GM13976 (cell line): Measurements from ENCODE around the gene ENPP3.

Experiments used
- DNase-seq: peaks from one replicate; pipeline ENCODE4 v3.0.0; 2012; ENCODE audit warnings: low spot score
- in situ Hi-C: fragments of 300-500 bp; cut with MboI; formaldehyde crosslinking; loops from one replicate; pipeline ENCODE4 v1.12.0; 2022; ENCODE audit warnings: low sequenced_read_pairs, mixed read lengths, inconsistent platforms; ENCODE audit not compliant: unreplicated experiment
- TF ChIP-seq, protein P1 (sequence below): IDR thresholded peaks from 2 replicates; pipeline ENCODE4 v1.5.1; 2012; ENCODE audit warnings: borderline replicate concordance, mild to moderate bottlenecking; ENCODE audit not compliant: insufficient read depth; ENCODE audit errors: extremely low read depth, missing control alignments, control extremely low read depth

The ENPP3 gene

DNA sequence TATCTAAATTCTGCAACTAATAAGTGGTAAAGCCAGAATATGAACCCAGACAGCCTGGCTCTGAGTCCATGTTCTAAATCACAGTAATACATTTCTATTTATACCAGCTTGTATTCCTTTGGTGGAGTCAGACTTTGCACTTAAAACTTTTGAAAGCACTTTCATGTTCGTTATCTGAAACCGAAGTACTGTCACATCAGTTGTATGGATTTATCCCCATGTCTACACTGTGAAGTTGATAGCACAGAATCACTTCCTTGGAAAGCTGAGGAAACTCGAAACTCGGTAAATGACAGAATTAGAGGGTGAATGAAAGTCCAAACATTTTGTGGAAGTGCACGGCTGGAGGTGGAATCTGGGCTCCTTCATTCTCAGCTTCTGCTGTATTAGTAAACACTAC lies 102.0 kb downstream of the ENPP3 start:
- in situ Hi-C loops: no loop called here
- DNase-seq: no peak
- TF ChIP-seq, protein P1, sequence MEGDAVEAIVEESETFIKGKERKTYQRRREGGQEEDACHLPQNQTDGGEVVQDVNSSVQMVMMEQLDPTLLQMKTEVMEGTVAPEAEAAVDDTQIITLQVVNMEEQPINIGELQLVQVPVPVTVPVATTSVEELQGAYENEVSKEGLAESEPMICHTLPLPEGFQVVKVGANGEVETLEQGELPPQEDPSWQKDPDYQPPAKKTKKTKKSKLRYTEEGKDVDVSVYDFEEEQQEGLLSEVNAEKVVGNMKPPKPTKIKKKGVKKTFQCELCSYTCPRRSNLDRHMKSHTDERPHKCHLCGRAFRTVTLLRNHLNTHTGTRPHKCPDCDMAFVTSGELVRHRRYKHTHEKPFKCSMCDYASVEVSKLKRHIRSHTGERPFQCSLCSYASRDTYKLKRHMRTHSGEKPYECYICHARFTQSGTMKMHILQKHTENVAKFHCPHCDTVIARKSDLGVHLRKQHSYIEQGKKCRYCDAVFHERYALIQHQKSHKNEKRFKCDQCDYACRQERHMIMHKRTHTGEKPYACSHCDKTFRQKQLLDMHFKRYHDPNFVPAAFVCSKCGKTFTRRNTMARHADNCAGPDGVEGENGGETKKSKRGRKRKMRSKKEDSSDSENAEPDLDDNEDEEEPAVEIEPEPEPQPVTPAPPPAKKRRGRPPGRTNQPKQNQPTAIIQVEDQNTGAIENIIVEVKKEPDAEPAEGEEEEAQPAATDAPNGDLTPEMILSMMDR: no peak

DNA sequence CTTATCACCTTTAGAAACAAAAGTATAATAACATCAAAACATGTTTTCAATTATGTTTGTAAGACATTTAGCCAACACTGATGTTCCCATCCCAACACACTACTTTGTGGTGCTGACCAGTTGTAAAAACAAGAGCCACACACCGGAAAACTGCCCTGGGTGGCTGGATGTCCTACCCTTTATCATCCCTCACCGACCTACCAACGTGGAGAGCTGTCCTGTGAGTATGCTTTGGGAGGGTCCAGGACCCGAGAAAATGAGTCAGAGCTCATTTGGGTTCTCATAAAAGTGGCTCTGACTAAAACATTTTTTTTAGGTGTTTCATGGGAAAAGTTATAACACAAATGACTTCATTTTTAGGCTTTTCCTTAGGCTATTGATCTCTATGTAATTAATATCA lies 103.1 kb downstream of the ENPP3 start:
- TF ChIP-seq, protein P1: no peak

DNA sequence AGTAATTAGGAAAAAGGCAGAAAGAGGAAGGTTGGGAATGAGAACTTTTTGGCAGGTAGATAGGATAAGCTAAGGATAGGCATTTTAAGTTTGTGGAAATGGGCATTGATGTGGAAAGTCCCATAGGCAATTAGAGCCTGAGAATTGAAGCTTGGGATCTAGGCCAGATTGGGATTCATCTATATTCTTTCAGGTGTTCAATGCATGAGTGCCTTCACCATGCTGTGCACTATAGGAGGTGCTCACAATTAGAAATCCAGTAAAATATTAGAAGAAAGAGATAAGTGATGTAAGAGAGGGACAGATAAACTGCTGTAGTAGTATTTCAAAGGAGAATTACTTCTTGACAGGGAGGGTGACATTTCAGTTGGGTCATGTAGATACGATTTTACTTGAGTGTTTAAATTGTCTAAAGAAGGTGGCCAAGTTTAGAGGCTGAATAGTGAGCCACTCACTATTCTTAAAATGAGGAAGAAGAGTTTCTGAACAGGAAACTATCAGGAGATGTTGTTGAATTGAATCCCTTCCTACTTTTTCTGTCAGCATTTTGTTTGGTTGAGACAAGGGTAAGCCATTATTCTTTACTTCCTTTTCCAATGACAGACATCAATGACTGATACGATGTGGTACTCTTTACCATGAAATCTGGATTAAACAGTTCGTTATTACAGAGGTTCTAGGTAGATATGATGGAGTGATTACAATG lies 104.7 kb downstream of the ENPP3 start:
- in situ Hi-C loops: no loop called here
- TF ChIP-seq, protein P1: no peak
- DNase-seq: no peak

More for the DNA sequence above, 103.1 kb downstream of the ENPP3 start:
- DNase-seq: no peak
- in situ Hi-C loops: no loop called here

DNA sequence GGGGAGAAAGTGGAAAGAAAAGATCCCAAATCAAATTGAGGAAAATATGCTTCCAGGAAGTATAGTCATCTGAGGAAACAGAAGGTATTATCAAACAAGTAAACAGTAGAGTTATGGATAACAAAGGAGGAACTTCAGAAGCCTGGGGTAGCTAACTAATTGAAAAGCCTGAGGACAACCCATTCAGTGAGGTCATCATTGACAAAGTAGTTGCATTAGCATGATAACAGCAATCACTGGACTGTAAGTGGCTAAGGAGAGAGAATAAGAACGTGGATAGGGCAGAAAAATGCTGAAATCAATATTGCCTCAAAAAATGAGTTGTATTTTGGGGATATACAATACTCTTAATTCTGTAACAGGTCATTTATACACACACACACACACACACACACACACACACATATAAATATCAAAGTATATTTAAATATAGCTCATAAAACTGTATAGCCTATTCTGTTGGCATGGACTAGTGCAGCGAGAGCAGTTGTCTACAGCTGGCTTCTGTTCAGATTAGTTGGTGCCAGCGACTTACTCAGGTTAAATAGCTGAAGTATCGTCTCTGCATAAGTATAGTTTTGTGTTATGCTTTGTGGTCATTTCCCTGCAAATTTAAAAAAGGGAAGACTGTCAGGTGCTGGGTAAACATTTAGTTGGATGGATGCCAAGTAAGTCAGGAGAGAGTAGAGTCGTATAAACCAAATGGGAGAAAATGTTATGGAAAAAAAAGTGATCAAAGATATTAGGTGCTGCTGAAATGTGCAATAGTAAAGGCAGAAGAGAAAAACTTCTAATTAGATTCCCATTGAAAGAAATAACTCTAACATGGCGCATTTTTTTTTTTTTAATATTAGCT lies 107.6 kb downstream of the ENPP3 start:
- no peak for DNase-seq
- in situ Hi-C loops: no loop called here

DNA sequence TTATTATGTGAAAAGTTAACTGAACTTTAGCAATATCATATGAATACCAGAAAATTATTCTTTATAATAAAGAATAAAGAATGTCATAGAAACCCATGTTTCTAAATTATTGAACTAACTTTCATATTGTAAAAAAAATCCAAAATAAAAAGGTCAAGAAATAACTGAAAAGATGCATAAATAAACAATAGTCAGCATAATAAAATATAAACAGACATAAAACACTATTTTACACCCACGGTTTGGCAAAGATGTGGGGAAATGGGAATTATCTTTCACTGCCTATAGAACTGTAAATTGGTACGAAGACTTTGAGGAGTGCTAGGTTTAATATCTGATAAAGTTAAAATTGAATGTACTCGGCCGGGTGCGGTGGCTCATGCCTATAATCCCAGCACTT lies 108.4 kb downstream of the ENPP3 start:
- TF ChIP-seq, protein P1: no peak
- DNase-seq: no peak
- in situ Hi-C loops: no loop called here

More for the DNA sequence above, 107.6 kb downstream of the ENPP3 start:
- TF ChIP-seq, protein P1: no peak

DNA sequence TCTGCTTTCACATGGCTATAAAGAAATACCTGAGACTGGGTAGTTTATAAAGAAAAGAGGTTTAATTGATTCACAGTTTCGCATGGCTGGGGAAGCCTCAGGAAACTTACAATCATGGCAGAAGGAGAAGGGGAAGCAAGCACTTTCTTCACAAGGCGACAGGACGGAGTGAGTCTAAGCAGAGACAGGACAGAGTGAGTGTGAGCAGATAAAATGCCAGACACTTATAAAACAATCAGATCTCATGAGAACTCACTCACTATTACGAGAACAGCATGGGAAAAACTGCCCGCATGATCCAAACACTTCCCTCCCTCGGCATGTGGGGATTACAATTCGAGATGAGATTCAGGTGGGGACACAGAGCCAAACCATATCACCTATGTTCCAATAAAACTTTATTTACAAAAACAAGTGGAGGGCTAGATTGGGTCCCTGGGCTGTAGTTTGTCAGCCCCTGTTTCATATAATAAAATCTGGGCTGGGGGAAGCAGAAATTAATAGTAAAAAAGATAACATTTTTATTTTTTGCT lies 110.8 kb downstream of the ENPP3 start:
- in situ Hi-C loops: no loop called here
- TF ChIP-seq, protein P1: no peak
- no peak for DNase-seq
